ENCODE results near the gene EZH1. TPM values are rescaled to one million over a fixed set of nuclear protein-coding genes. Genes with fewer than 3 reads are reported as not detected.

EZH1 gene
- total and polyA plus RNA-seq, 3 donors from 2014 or later, result 28.1 to 59.4 (median 53.7) TPM

DNA sequence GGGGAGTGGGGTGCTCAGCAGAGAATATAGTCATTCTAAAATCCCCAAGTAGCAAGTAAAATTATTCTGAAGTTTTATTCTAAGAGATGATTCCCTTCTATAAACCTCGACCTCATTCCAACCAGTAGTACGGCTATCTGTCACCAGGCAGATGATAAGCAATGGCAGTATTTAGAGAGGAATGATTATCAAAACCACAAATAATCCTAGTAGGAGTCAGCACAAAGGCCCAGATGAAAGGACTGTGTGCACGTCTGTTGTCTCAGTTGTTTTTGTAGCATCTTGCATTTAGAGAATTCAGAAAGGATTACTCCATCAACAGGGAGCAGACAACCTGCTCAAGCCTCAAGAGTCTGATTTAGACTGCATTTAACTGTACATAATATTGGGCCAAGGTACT is 21.2 kb downstream of the EZH1 start:
- no peak overlapping the region for H3K27ac ChIP-seq
- no peaks in the 10 kb centered on the region for H3K36me3 ChIP-seq (ENCODE audit: low read depth, missing control alignments)
- no peak overlapping the region for H3K4me3 ChIP-seq
- no peaks in the 10 kb centered on the region for H3K27me3 ChIP-seq
- TF ChIP-seq, protein P1, sequence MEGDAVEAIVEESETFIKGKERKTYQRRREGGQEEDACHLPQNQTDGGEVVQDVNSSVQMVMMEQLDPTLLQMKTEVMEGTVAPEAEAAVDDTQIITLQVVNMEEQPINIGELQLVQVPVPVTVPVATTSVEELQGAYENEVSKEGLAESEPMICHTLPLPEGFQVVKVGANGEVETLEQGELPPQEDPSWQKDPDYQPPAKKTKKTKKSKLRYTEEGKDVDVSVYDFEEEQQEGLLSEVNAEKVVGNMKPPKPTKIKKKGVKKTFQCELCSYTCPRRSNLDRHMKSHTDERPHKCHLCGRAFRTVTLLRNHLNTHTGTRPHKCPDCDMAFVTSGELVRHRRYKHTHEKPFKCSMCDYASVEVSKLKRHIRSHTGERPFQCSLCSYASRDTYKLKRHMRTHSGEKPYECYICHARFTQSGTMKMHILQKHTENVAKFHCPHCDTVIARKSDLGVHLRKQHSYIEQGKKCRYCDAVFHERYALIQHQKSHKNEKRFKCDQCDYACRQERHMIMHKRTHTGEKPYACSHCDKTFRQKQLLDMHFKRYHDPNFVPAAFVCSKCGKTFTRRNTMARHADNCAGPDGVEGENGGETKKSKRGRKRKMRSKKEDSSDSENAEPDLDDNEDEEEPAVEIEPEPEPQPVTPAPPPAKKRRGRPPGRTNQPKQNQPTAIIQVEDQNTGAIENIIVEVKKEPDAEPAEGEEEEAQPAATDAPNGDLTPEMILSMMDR (IDR thresholded peaks at IDR 0.05), result no peak
- TF ChIP-seq POLR2A (IDR thresholded peaks at IDR 0.05), result no peak
- H3K9me3 ChIP-seq, result no peaks in the 10 kb centered on the region
- H3K4me1 ChIP-seq, result no peaks in the 10 kb centered on the region
- intact Hi-C loops (cut with DNase I; ENCODE audit: low total_unique reads), result loop anchor here (5.0 to 10.0 kb wide), 2 partner anchors 39 to 101 kb away; partner anchors contain the start of genes BECN1 and RAMP2
- DNase-seq, result no peak
- WGBS, 2 donors, result 78 to 84% methylated on average over 3 of the region's 3 CpGs

DNA sequence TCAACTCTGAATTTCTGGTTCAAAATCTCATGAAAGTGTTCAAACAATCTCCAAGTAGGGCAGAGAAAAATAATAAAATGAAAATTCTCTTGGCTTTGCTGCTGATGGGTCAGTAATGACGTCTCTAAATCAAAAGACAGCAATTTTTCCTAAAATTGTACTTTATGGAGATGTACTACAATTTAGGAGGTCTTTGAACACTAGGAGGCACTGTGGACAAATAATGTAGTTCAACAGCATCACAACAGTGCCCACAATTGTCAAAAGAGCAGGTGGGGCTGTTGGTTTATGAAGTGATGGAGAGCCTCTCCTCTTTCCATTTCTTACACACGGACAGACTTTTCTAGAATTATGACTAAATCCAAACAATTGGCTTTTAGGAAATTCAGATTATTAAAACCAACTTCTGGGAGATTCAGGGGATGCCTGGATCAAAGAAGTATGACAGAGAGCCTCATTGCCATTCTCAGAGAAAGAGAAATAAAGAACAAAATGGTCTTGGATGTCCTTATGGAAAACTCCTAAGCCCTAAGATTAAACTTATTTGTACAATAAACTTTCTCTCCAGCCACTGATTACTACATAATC is 23.8 kb downstream of the EZH1 start:
- H3K4me1 ChIP-seq, result no peaks in the 10 kb centered on the region
- DNase-seq, result no peak
- H3K9me3 ChIP-seq, result no peaks in the 10 kb centered on the region
- intact Hi-C loops (cut with DNase I; ENCODE audit: low total_unique reads), result loop anchor here (5.0 to 10.0 kb wide), 2 partner anchors 41 to 104 kb away; partner anchors contain the start of genes BECN1 and RAMP2
- H3K4me3 ChIP-seq, result no peak overlapping the region
- no peaks in the 10 kb centered on the region for H3K36me3 ChIP-seq (ENCODE audit: low read depth, missing control alignments)
- TF ChIP-seq, protein P1 (IDR thresholded peaks at IDR 0.05), result peak; percentile 48 to 77 (median 72)
- TF ChIP-seq POLR2A (IDR thresholded peaks at IDR 0.05), result no peak
- WGBS, 2 donors, result 19 to 42% methylated on average over 2 of the region's 2 CpGs
- no peaks in the 10 kb centered on the region for H3K27me3 ChIP-seq
- H3K27ac ChIP-seq, result no peak overlapping the region

DNA sequence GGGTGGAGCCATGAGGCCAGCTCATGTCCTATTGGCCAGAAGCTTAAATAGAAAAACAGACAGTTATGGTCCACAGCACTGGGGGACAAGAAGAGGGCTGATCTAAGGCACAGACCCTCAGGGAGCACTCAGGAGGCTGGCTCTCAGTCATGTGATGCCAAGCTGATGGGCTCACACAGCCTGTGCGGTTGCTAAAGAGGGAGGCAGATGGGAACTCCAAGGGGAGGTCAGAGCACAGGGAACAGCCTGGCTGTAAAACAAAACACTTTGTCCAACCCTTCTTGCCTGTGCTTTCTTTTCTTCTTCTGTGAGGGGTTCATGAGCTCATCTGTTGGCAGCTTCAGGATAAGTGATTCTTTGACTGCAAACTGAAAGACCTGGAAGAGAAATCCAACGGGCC is 35.3 kb downstream of the EZH1 start:
- H3K36me3 ChIP-seq (ENCODE audit: low read depth, missing control alignments), result no peaks in the 10 kb centered on the region
- H3K4me3 ChIP-seq, result no peak overlapping the region
- peaks cover 3% of the 10 kb centered on the region for H3K4me1 ChIP-seq
- no peak for DNase-seq
- no peak overlapping the region for H3K27ac ChIP-seq
- H3K9me3 ChIP-seq, result no peaks in the 10 kb centered on the region
- H3K27me3 ChIP-seq, result no peaks in the 10 kb centered on the region
- TF ChIP-seq POLR2A (IDR thresholded peaks at IDR 0.05), result no peak
- TF ChIP-seq, protein P1 (IDR thresholded peaks at IDR 0.05), result no peak
- WGBS, 2 donors, result 73 to 75% methylated on average over 2 of the region's 2 CpGs
- intact Hi-C loops (cut with DNase I; ENCODE audit: low total_unique reads), result no loop called here

DNA sequence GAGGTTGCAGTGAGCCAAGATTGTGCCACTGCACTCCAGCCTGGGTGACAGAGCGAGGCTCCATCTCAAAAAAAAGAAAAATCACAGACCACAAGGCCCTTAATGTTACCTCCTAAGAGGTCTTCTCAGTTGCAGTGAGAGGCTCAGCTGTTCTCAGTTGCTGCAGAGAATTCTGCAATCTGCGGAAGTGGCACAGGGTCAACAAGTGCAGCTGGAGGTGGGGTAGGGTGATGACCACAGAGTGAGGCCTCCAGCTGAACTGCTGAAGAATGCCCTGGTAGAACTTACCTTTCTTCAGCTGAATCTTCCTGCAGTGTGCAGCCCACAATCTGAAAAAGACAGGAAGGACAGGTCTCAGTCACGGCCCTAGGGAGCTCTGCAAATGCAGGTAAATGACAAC is 36.3 kb downstream of the EZH1 start:
- H3K27ac ChIP-seq, result no peak overlapping the region
- no peaks in the 10 kb centered on the region for H3K27me3 ChIP-seq
- H3K9me3 ChIP-seq, result no peaks in the 10 kb centered on the region
- intact Hi-C loops (cut with DNase I; ENCODE audit: low total_unique reads), result no loop called here
- 92 to 94% methylated on average over 3 of the region's 3 CpGs for WGBS, 2 donors
- H3K4me1 ChIP-seq, result peaks cover 3% of the 10 kb centered on the region
- TF ChIP-seq, protein P1 (IDR thresholded peaks at IDR 0.05), result no peak
- no peak for TF ChIP-seq POLR2A (IDR thresholded peaks at IDR 0.05)
- no peak overlapping the region for H3K4me3 ChIP-seq
- no peaks in the 10 kb centered on the region for H3K36me3 ChIP-seq (ENCODE audit: low read depth, missing control alignments)
- no peak for DNase-seq

DNA sequence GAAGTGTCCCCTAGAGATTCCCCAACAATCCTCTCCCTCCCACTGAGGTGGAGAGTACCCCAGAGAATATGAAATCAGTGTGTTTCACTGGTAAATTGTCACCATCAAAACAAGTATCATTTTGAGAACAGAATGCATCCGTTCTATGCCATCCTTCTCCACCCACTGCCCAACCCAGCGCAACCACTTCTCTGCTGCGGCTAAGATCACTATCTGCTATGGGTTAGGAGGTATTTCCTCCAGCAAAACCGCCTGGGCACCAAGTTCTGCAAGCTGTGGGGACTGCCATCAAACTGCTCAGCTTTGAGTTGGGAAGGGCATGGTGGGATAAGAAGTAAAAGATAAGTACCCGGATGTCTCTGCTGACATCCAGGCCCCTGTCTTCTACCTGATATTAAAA is 38.1 kb downstream of the EZH1 start:
- 77 to 89% methylated on average over 5 of the region's 5 CpGs for WGBS, 2 donors
- no peaks in the 10 kb centered on the region for H3K36me3 ChIP-seq (ENCODE audit: low read depth, missing control alignments)
- intact Hi-C loops (cut with DNase I; ENCODE audit: low total_unique reads), result no loop called here

More for the DNA sequence above, 38.1 kb downstream of the EZH1 start:
- TF ChIP-seq, protein P1 (IDR thresholded peaks at IDR 0.05), result no peak
- TF ChIP-seq POLR2A (IDR thresholded peaks at IDR 0.05), result no peak
- H3K27me3 ChIP-seq, result no peaks in the 10 kb centered on the region
- H3K9me3 ChIP-seq, result no peaks in the 10 kb centered on the region
- no peak for DNase-seq
- peaks cover 3% of the 10 kb centered on the region for H3K4me1 ChIP-seq
- no peak overlapping the region for H3K27ac ChIP-seq
- no peak overlapping the region for H3K4me3 ChIP-seq

Data from testis (tissue), 3 donors.